T47D (cell line): ENCODE measurements around the gene ETNK2.

ENCODE experiments used
- DNase-seq, 2 experiments: peaks; one replicate each; pipeline versions ENCODE4 v3.0.0 to v3.0.0-alpha.2; 2011 to 2012; ENCODE audit warnings: low read depth in 1 of 2, low spot score in 1 of 2
- JUND ChIP-seq: IDR thresholded peaks from 2 replicates; pipeline ENCODE4 v1.6.1; 2012; ENCODE audit warnings: low read depth
- in situ Hi-C: cut with HindIII; loops from 2 replicates; pipeline ENCODE4 v1.10.0; 2016; ENCODE audit warnings: low sequenced_read_pairs, low pct_unique_long_range_greater_than_20kb

ETNK2 gene

DNA sequence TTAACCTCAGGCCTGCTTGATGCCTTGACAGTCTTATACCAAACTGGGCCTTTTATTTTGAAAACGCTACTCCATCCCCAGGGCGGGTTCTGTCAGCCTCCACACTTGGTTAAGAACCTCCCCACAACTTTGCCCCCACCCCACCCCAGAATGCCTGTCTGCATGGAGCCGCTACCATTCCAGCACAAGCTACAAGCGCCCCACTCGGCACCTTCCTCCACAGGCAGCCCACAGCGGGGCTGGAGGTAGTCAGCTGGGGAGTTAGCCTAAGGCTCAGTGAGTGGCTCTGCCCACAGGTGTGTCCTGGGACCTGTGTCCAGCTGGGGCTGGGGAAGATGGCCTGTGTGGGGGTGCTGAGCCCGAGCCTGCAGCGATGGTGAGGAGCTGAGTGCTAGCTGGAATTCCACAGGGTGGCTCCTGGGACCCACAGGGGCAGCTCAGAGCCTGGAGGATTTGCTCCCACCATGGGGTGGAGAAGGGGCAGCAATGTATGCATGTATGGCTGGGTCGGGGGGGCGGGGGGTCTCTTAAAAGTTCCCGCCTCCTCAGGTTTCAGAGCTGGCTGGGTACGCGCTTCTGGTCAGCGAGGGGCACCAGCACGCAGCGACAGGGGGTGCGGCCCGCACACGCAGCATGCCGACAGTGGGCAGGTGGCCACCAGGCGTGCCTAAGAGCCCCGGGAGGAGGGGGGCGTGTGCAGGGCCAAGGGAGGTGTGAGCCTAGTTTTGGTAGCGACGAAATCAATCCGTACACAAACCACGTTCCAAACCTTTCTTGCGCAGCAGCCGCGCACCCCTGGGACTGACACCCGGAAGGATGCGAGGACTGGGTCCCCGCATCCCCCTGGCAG lies 917 bp downstream of the ETNK2 start:
- DNase-seq, result peak in 1 of 2 experiments; percentile 56
- in situ Hi-C loops, result no loop called here
- TF ChIP-seq JUND, result no peak

DNA sequence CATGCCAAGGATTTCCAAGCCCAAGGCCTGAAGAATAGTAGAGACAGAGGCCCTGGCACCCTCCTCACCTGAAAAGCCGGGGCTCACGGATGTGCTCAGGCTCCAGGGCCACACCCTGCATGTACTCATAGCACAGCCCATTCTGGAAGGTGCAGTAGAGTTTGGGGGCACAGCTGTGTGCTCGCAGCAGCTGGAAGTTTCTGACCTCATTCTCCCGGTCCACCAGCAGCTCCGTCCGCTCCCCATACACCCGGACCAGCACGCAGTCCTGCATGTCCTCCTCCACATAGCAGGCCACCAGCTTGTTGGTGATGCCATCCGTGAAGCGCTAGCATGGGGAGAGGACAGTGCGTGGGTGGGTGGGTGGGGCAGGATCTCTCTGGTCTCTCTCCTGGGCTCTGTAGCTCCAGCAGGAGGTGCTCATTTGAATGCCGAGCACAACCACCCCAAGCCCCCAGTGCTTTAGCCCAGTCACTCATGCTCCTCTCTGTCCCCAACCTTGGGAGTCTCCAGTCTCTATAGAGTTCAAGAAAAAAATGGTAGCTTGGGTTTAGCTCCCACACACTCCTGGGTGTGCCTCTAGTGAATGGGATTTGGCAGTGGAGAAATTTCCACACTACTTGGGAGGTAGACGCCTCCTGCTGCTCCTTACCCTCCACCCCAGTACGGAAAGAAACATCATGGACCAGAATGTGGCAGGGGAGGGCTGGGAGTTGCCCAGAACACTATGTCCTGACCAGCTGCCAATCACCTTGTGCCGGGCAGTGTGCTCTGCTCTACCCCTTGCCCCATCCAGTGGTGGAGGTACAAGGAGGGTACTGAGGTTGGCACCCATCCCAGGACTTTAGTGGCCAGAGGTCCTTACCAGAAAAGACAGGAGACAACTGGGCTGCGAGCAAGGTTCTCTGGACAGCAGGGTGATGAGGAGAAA lies 1.9 kb downstream of the ETNK2 start:
- in situ Hi-C loops, result loop anchor here (25.0 kb wide), 1 partner anchor 288 kb away; the partner anchor contains the start of gene SNRPE
- TF ChIP-seq JUND, result no peak
- DNase-seq, result peak in 1 of 2 experiments; percentile 24

DNA sequence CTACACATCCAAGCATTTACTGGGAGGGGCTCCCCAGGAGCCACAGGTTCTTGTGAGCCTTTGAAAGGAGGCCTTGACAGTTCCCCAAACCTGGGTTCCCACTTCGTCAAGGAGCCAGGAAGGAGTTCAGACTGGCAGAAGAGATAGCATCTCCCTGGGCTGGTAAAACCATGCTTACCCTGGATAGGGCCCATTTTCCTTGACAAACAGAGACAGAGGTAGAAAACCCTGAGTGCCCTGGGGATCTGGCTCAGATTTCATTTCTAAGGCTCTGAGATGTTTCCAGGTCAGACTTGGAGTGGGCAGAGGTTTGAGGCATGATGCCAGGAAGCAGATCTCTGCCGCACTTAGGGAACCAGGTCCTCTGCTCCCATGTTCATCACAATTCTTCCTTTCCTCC lies 2.7 kb downstream of the ETNK2 start:
- TF ChIP-seq JUND, result 0 out of 2 replicates have a peak, but pooled peaks have one; percentile 55
- in situ Hi-C loops, result loop anchor here (25.0 kb wide), 1 partner anchor 287 kb away; the partner anchor contains the start of gene SNRPE

DNA sequence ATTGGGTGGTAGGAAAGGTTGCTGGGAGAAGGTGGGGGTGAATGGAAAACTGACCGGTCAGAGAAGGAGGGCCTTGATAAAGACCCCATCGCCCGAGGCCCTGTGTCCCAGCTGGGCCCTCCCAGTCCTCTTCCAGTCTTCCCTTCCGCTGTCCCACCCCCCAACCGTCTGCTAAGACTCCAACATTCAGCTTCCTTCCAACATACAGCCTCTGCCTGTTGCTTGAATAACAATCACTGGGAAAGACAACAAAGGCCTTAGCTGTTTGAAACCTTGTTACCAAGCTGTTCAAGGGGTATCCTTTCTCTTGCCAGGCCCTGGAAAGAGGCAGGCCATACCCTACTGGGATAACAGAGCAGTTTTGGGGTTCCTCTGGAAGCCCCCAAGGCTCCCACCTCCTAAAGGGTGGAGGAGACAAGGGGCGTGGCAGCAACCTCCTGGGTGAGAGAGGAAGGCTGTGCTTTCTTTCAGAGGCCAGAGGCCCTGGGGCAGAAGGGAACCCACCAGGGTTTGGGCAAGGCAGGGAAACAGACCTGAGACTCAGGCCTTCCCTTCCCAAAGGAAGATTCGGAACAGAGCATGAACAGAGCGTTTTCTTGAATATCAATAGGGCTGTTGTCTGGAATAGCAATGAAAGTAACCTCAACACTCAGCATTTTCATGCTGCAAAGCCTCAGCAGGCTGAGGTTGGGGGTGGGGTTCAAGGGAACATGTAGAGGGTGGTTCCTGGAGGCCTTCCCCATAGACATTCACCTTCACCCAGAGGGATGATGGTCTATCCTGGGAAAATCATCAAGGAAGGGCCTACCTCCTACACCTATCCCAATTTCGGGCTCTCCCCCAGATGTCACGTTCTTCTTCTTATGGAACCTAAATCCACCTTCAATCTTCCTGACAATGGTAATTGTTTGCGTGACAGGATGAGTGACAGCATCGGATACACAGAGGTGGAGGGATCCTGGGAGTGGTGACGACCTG lies 4.1 kb downstream of the ETNK2 start:
- in situ Hi-C loops, result loop anchor here (25.0 kb wide), 1 partner anchor 285 kb away; the partner anchor contains the start of gene SNRPE
- DNase-seq, result no peak
- no peak for TF ChIP-seq JUND

More for the DNA sequence above, 2.7 kb downstream of the ETNK2 start:
- peak; percentile 68 to 90 for DNase-seq

DNA sequence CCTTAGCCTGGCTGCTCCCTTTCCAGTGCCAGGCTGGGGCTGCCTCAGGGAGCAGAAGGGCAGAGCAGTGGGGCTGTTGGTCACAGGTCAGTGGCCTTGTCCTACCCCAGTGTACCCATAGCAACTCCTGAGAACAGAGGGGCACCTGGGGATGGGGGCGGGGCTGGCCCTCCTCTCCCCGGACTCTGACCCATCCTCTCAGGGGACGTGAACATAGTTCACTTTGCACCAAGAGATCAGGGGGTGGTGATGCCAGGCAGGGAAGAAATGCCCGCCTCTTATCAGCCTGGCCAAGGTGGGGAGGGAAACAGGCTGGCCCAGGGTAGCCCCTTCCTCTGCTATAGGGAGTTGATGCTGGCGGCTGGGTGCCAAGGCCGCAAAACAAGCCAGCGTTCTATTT lies 4.9 kb downstream of the ETNK2 start:
- in situ Hi-C loops, result loop anchor here (25.0 kb wide), 1 partner anchor 285 kb away; the partner anchor contains the start of gene SNRPE
- TF ChIP-seq JUND, result no peak
- no peak for DNase-seq

DNA sequence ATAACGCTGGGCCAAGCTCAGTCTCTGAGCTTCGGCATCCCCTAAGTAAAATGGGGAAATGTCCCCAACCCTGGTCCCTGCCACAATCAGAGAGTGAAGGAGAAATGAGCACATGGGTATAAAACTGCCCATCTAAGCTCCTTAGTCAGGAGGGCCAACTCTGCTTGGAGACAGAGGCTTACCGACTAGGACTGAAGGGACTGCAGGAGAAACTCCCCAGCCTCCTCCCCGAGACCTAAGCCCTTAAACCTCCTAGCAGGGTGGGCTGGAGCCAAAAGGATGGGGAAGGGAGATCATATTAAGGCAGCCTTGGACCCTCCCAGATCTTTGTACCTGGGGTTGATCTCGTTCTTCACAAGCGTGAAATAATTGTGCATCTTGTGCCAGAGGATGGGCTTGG lies 5.5 kb downstream of the ETNK2 start:
- in situ Hi-C loops, result loop anchor here (25.0 kb wide), 1 partner anchor 284 kb away; the partner anchor contains the start of gene SNRPE
- TF ChIP-seq JUND, result no peak
- no peak for DNase-seq

DNA sequence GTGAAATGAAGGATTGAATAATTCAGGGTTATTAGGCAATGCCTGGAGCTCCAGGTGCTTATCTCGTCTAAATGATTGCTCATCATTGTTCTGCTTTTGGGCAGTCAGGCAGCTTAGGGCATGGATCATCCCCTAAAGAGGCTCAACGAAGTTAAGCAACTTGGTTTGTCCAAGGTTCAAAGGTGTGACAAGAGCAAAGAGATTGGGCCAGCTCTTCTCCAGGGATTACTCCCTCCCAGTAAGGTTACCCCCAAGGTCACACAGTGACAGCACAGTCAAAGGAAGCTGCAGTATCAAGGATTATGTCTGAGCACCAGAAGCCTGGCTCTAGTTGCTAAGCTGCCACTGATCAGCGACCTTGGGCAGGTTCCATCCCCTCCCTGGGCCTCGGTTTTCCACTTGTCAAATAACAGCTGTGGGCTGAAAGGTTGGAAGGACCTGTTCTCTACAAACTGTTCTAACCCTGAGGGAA lies 6.8 kb downstream of the ETNK2 start:
- in situ Hi-C loops, result loop anchor here (25.0 kb wide), 1 partner anchor 283 kb away; the partner anchor contains the start of gene SNRPE
- peak in 1 of 2 experiments; percentile 47 for DNase-seq
- TF ChIP-seq JUND, result no peak

DNA sequence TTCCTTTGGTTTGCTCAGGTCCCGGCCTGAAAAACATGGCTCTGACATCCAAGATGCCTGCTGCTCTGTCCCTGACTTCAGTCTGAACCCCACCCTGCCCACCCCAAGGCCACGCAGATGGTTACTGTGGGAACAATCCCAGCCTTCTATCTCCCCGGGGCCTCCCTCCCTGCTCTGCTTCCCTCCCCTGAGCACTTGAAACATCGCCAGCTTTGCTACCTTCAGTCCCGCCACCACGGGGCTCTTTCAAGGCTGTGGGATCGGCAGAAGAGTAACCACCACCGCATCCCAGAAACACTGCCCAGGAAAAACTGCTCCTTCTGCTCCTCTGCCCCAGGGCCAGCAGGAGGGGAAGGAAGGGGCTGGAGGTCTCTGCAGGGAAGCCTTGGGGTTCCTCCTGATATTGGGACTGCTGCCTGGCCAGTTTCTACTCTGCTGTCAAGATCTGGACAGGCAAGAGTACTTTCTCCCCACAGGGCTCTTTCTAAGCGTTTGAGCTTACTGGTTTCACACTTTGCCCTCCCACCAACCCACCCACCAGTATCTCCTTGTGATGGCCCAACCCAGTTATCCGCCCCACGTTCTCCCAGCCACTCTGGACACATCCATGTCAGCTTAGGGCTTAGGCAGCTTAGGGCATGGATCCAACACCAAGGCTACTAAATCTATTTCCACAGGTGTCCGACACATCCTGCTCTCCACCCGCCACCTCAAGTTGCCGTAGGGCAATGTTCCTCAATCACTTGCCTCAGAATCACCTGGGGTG lies 8.4 kb downstream of the ETNK2 start:
- TF ChIP-seq JUND, result no peak
- DNase-seq, result no peak
- in situ Hi-C loops, result loop anchor here (25.0 kb wide), 1 partner anchor 281 kb away; the partner anchor contains the start of gene SNRPE

DNA sequence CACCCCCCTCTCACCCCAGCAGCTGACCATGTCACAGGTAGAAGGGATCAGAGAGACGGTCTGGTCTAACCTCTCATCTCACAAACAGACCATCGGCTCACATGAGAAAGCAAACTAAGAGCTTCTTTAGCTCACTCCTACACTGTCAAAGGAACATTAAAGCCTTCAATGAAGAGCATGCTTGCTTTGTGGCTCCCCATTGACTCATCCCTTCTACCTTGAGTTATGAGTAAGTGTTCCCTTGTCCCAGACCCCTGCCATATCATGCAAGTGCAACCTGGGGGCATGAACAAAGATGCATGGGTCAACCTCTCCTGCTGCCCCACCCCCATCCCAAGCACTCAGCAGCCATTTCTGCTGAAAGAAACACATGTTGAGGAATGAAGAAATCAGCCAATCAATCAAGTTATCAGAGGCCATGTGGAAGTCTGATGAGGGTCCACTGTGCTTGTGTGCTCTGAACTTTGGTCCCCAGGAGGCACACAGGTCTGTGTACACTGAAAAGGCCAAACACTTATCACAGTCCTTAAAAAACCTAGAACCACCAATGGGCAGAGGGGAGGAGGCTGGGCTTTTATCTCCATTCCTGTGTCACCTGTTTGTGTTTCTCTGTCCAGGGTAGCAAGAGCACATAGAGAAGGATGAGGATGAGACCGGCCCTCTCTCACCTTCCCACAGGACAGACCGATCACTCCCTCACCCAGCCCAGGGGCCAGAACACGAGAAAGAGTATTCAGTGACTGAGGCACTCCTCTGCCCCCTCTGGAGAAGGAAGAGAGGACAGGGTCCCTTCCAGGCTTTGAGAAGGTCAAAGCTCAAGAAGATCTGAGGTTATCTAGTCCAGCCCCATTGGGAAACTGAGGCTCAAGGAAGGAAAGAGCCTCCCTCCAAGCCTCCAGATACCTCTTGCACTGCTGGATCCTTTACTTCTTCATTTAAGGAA lies 9.5 kb downstream of the ETNK2 start:
- no peak for TF ChIP-seq JUND
- in situ Hi-C loops, result loop anchor here (25.0 kb wide), 1 partner anchor 280 kb away; the partner anchor contains the start of gene SNRPE
- no peak for DNase-seq
